ENCODE measurements around the gene GPC2. TPM values are rescaled to one million over a fixed set of nuclear protein-coding genes. Genes with fewer than 3 reads are reported as not detected.

Gene GPC2
- total and polyA plus RNA-seq, 4 experiments from 2014 or later: 0.73 to 12.5 (median 11.8) TPM; not detected in 1

- Mint-ChIP-seq H3K36me3 (peaks cover 0 to 1% of the 10 kb centered on the region in 2 donors), H3K4me3 (peak overlapping the region; percentile 69 to 87 (median 78)), H3K27me3 (peaks cover 2 to 4% of the 10 kb centered on the region in 2 donors), H3K9me3 (no peaks in the 10 kb centered on the region), H3K27ac (peak overlapping the region in 4 of 7 donors; percentile 7 to 85 (median 64)), H3K4me1 (peaks cover 39 to 67% (median 50%) of the 10 kb centered on the region in 4 donors)
- Histone ChIP-seq H3K9me3 (ENCODE audit: control insufficient read depth in 1 of 2, low read length in 2 of 2) (no peaks in the 10 kb centered on the region), H3K27me3 (ENCODE audit: insufficient read depth, low read length) (no peaks in the 10 kb centered on the region), H3K4me1 (ENCODE audit: insufficient read depth, low read length) (peaks cover 55% of the 10 kb centered on the region), H3K36me3 (ENCODE audit: insufficient read depth, low read length) (no peaks in the 10 kb centered on the region), H3K4me3 (ENCODE audit: low read length in 2 of 2) (no peak overlapping the region), H3K27ac (ENCODE audit: low read depth, low read length) (no peak overlapping the region)
- intact Hi-C loops (cut with micrococcal nuclease): no loop called here
- peak in 2 of 5 donors; percentile 32 to 52 for DNase-seq
- CTCF ChIA-PET (ENCODE audit: partially characterized antibody): interaction anchor here (1.1 kb wide), 1 partner anchor 38 kb away, joined by 6 read pairs; no protein-coding TSS in a partner anchor
- POLR2A ChIA-PET (ENCODE audit: partially characterized antibody): interaction anchor here (0.9 to 2.4 kb wide), 5 partner anchors 8 to 51 kb away, joined by 3 to 14 read pairs (median 6); partner anchors contain the start of genes LAMTOR4 and TRAPPC14
Observed at GRCh38 chr7:100171087-100171681, 6.0 kb downstream of the GPC2 start.

- Histone ChIP-seq H3K4me3 (ENCODE audit: low read length in 2 of 2) (no peak overlapping the region), H3K9me3 (ENCODE audit: control insufficient read depth in 1 of 2, low read length in 2 of 2) (no peaks in the 10 kb centered on the region), H3K27me3 (ENCODE audit: insufficient read depth, low read length) (no peaks in the 10 kb centered on the region), H3K27ac (ENCODE audit: low read depth, low read length) (no peak overlapping the region), H3K4me1 (ENCODE audit: insufficient read depth, low read length) (peaks cover 64% of the 10 kb centered on the region), H3K36me3 (ENCODE audit: insufficient read depth, low read length) (no peaks in the 10 kb centered on the region)
- Mint-ChIP-seq H3K27ac (peak overlapping the region; percentile 7 to 88 (median 70)), H3K36me3 (peaks cover 0 to 1% of the 10 kb centered on the region in 2 donors), H3K27me3 (peaks cover 2 to 4% of the 10 kb centered on the region in 2 donors), H3K9me3 (peaks cover 0 to under 1% (median 0%) of the 10 kb centered on the region in 8 donors), H3K4me3 (peak overlapping the region; percentile 69 to 87 (median 78)), H3K4me1 (peaks cover 41 to 69% (median 54%) of the 10 kb centered on the region in 4 donors)
- intact Hi-C loops (cut with micrococcal nuclease): no loop called here
- CTCF ChIA-PET (ENCODE audit: partially characterized antibody): no interaction called here
- POLR2A ChIA-PET (ENCODE audit: partially characterized antibody): interaction anchor here (2.0 to 4.4 kb wide), 3 partner anchors 13 to 22 kb away, joined by 6 to 53 read pairs (median 14); partner anchors contain the start of genes LAMTOR4 and TRAPPC14
- no peak for DNase-seq
Observed at GRCh38 chr7:100170101-100170897, 6.9 kb downstream of the GPC2 start.

- H3K27me3 Mint-ChIP-seq: peaks cover 2 to 4% of the 10 kb centered on the region in 2 donors
- peaks cover 0 to 2% (median 0%) of the 10 kb centered on the region in 8 donors for H3K9me3 Mint-ChIP-seq
- peaks cover 42 to 69% (median 53%) of the 10 kb centered on the region in 4 donors for H3K4me1 Mint-ChIP-seq
- peaks cover 66% of the 10 kb centered on the region for H3K4me1 ChIP-seq (ENCODE audit: insufficient read depth, low read length)
- H3K4me3 Mint-ChIP-seq: peak overlapping the region; percentile 87 to 94 (median 90)
- H3K36me3 Mint-ChIP-seq: peaks cover 0 to 1% of the 10 kb centered on the region in 2 donors
- no peak for DNase-seq
- H3K4me3 ChIP-seq (ENCODE audit: low read length in 2 of 2): no peak overlapping the region
- no peaks in the 10 kb centered on the region for H3K36me3 ChIP-seq (ENCODE audit: insufficient read depth, low read length)
- intact Hi-C loops (cut with micrococcal nuclease): no loop called here
- H3K27ac ChIP-seq (ENCODE audit: low read depth, low read length): no peak overlapping the region
- H3K9me3 ChIP-seq (ENCODE audit: control insufficient read depth in 1 of 2, low read length in 2 of 2): no peaks in the 10 kb centered on the region
- POLR2A ChIA-PET (ENCODE audit: partially characterized antibody): interaction anchor here (3.8 to 6.9 kb wide), 3 partner anchors 8 to 19 kb away, joined by 35 to 95 read pairs (median 53); partner anchors contain the start of genes GPC2, LAMTOR4, STAG3 and TRAPPC14
- H3K27me3 ChIP-seq (ENCODE audit: insufficient read depth, low read length): no peaks in the 10 kb centered on the region
- H3K27ac Mint-ChIP-seq: peak overlapping the region; percentile 81 to 96 (median 89)
- CTCF ChIA-PET (ENCODE audit: partially characterized antibody): interaction anchor here (0.7 kb wide), 1 partner anchor 22 kb away, joined by 3 read pairs; no protein-coding TSS in a partner anchor
Observed at GRCh38 chr7:100169147-100169850, 7.9 kb downstream of the GPC2 start.

- POLR2A ChIA-PET (ENCODE audit: partially characterized antibody): interaction anchor here (0.8 to 6.9 kb wide), 6 partner anchors 9 to 67 kb away, joined by 4 to 95 read pairs (median 20); partner anchors contain the start of genes AP4M1, GPC2, LAMTOR4 and MCM7
- DNase-seq: peak in 1 of 5 donors; percentile 46
Observed at GRCh38 chr7:100167912-100168323, 9.3 kb downstream of the GPC2 start.

GRCh38 chr7:100166970-100167911 lies 9.9 kb downstream of the GPC2 start:
- no peak for DNase-seq
- CTCF ChIA-PET (ENCODE audit: partially characterized antibody): interaction anchor here (0.8 to 2.6 kb wide), 9 partner anchors 9 to 51 kb away, joined by 3 to 13 read pairs (median 5); partner anchors contain the start of gene GPC2
- peak overlapping the region; percentile 29 for H3K27ac ChIP-seq (ENCODE audit: low read depth, low read length)
- H3K27me3 ChIP-seq (ENCODE audit: insufficient read depth, low read length): no peaks in the 10 kb centered on the region
- H3K9me3 ChIP-seq (ENCODE audit: control insufficient read depth in 1 of 2, low read length in 2 of 2): no peaks in the 10 kb centered on the region
- Mint-ChIP-seq H3K4me3 (peak overlapping the region; percentile 87 to 94 (median 90)), H3K4me1 (peaks cover 54 to 88% (median 70%) of the 10 kb centered on the region in 4 donors), H3K27me3 (peaks cover 2 to 4% of the 10 kb centered on the region in 2 donors), H3K27ac (peak overlapping the region; percentile 81 to 96 (median 91)), H3K36me3 (peaks cover 0 to 4% of the 10 kb centered on the region in 2 donors), H3K9me3 (peaks cover 0 to 2% (median 0%) of the 10 kb centered on the region in 8 donors)
- H3K4me1 ChIP-seq (ENCODE audit: insufficient read depth, low read length): peaks cover 84% of the 10 kb centered on the region
- H3K4me3 ChIP-seq (ENCODE audit: low read length in 2 of 2): peak overlapping the region in 1 of 2 donors; percentile 38
- POLR2A ChIA-PET (ENCODE audit: partially characterized antibody): interaction anchor here (0.8 to 6.9 kb wide), 9 partner anchors 10 to 66 kb away, joined by 3 to 95 read pairs (median 6); partner anchors contain the start of genes AP4M1, GPC2, LAMTOR4 and MCM7
- H3K36me3 ChIP-seq (ENCODE audit: insufficient read depth, low read length): no peaks in the 10 kb centered on the region
- intact Hi-C loops (cut with micrococcal nuclease): loop anchor here (2.0 kb wide), 1 partner anchor 18 kb away; the partner anchor contains the start of gene LAMTOR4

More at GRCh38 chr7:100167912-100168323, 9.3 kb downstream of the GPC2 start:
- peak overlapping the region; percentile 29 for H3K27ac ChIP-seq (ENCODE audit: low read depth, low read length)
- H3K4me1 Mint-ChIP-seq: peaks cover 52 to 82% (median 66%) of the 10 kb centered on the region in 4 donors
- H3K27me3 ChIP-seq (ENCODE audit: insufficient read depth, low read length): no peaks in the 10 kb centered on the region
- H3K27ac Mint-ChIP-seq: peak overlapping the region; percentile 81 to 96 (median 91)
- no peaks in the 10 kb centered on the region for H3K9me3 ChIP-seq (ENCODE audit: control insufficient read depth in 1 of 2, low read length in 2 of 2)
- H3K9me3 Mint-ChIP-seq: peaks cover 0 to 2% (median 0%) of the 10 kb centered on the region in 8 donors
- H3K27me3 Mint-ChIP-seq: peaks cover 2 to 4% of the 10 kb centered on the region in 2 donors
- no peaks in the 10 kb centered on the region for H3K36me3 ChIP-seq (ENCODE audit: insufficient read depth, low read length)
- peaks cover 0 to 4% of the 10 kb centered on the region in 2 donors for H3K36me3 Mint-ChIP-seq
- H3K4me1 ChIP-seq (ENCODE audit: insufficient read depth, low read length): peaks cover 80% of the 10 kb centered on the region
- intact Hi-C loops (cut with micrococcal nuclease): loop anchor here (1.0 to 2.0 kb wide), 3 partner anchors 9 to 19 kb away; partner anchors contain the start of genes GPC2, LAMTOR4, STAG3 and TRAPPC14
- peak overlapping the region; percentile 87 to 94 (median 90) for H3K4me3 Mint-ChIP-seq
- CTCF ChIA-PET (ENCODE audit: partially characterized antibody): interaction anchor here (0.6 to 1.2 kb wide), 3 partner anchors 9 to 37 kb away, joined by 3 to 5 read pairs (median 4); partner anchors contain the start of gene GPC2
- peak overlapping the region; percentile 30 to 38 for H3K4me3 ChIP-seq (ENCODE audit: low read length in 2 of 2)
